ENCODE results near the gene FEM1A. TPM values are rescaled to one million over a fixed set of nuclear protein-coding genes. Genes with fewer than 3 reads are reported as not detected.

Gene FEM1A
- total and polyA plus RNA-seq, 4 donors: 0.25 to 15.1 (median 7.4) TPM

DNA sequence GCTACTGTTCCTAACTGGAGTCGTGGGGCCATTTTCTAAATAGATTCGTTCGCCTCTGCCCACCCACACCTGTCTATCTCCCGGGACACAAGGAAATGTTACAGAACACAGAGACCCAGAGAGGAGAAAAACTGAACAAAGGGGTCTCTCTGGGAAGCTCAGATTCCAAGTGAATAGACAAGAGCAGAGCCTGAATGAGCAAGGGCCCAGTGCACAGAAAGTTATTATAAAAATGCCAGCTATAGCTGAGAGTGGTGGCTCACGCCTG, 27.2 kb upstream of the FEM1A start:
- 65% methylated on average over 5 of the region's 5 CpGs for WGBS
- Histone ChIP-seq H3K4me1 (ENCODE audit: control insufficient read depth in 4 of 4, insufficient read depth in 4 of 4, low read length in 3 of 4) (peaks cover 4 to 10% (median 6%) of the 10 kb centered on the region in 4 donors), H3K27ac (ENCODE audit: low read depth in 1 of 2, low read length in 2 of 2) (no peak overlapping the region), H3K9me3 (ENCODE audit: control insufficient read depth in 4 of 4, low read length in 3 of 4) (no peaks in the 10 kb centered on the region), H3K36me3 (ENCODE audit: control insufficient read depth in 4 of 4, insufficient read depth in 3 of 4, low read depth in 1 of 4, low read length in 3 of 4) (no peaks in the 10 kb centered on the region), H3K27me3 (ENCODE audit: control insufficient read depth in 4 of 4, insufficient read depth in 4 of 4, low read length in 3 of 4) (no peaks in the 10 kb centered on the region), H3K4me3 (ENCODE audit: low read depth in 1 of 3, low read length in 3 of 3) (no peak overlapping the region), H3K9ac (ENCODE audit: low read depth in 1 of 2, low read length in 2 of 2) (no peak overlapping the region)
- TF ChIP-seq HNF4A (conservative IDR thresholded peaks at IDR 0.05) (no peak), NR2F2 (IDR thresholded peaks at IDR 0.05) (no peak), YY1 (IDR thresholded peaks at IDR 0.05) (no peak), EGR1 (IDR thresholded peaks at IDR 0.05; ENCODE audit: low read depth in 2 of 2) (no peak), RAD21 (IDR thresholded peaks at IDR 0.05) (no peak), FOXA2 (IDR thresholded peaks at IDR 0.05) (no peak), SP1 (IDR thresholded peaks at IDR 0.05) (no peak), FOXA1 (IDR thresholded peaks at IDR 0.05) (no peak), GABPA (IDR thresholded peaks at IDR 0.05 in 1 of 2, conservative IDR thresholded peaks at IDR 0.05 in 1 of 2) (no peak), RXRA (IDR thresholded peaks at IDR 0.05) (no peak), JUND (IDR thresholded peaks at IDR 0.05) (no peak), HNF4G (IDR thresholded peaks at IDR 0.05) (no peak), TAF1 (conservative IDR thresholded peaks at IDR 0.05) (no peak)
- TF ChIP-seq, protein P1, sequence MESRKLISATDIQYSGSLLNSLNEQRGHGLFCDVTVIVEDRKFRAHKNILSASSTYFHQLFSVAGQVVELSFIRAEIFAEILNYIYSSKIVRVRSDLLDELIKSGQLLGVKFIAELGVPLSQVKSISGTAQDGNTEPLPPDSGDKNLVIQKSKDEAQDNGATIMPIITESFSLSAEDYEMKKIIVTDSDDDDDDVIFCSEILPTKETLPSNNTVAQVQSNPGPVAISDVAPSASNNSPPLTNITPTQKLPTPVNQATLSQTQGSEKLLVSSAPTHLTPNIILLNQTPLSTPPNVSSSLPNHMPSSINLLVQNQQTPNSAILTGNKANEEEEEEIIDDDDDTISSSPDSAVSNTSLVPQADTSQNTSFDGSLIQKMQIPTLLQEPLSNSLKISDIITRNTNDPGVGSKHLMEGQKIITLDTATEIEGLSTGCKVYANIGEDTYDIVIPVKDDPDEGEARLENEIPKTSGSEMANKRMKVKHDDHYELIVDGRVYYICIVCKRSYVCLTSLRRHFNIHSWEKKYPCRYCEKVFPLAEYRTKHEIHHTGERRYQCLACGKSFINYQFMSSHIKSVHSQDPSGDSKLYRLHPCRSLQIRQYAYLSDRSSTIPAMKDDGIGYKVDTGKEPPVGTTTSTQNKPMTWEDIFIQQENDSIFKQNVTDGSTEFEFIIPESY (IDR thresholded peaks at IDR 0.05): no peak
- TF ChIP-seq, protein P2, sequence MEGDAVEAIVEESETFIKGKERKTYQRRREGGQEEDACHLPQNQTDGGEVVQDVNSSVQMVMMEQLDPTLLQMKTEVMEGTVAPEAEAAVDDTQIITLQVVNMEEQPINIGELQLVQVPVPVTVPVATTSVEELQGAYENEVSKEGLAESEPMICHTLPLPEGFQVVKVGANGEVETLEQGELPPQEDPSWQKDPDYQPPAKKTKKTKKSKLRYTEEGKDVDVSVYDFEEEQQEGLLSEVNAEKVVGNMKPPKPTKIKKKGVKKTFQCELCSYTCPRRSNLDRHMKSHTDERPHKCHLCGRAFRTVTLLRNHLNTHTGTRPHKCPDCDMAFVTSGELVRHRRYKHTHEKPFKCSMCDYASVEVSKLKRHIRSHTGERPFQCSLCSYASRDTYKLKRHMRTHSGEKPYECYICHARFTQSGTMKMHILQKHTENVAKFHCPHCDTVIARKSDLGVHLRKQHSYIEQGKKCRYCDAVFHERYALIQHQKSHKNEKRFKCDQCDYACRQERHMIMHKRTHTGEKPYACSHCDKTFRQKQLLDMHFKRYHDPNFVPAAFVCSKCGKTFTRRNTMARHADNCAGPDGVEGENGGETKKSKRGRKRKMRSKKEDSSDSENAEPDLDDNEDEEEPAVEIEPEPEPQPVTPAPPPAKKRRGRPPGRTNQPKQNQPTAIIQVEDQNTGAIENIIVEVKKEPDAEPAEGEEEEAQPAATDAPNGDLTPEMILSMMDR (IDR thresholded peaks at IDR 0.05; ENCODE audit: low read depth, low read length, missing input control): no peak
- TF ChIP-seq, protein P3, sequence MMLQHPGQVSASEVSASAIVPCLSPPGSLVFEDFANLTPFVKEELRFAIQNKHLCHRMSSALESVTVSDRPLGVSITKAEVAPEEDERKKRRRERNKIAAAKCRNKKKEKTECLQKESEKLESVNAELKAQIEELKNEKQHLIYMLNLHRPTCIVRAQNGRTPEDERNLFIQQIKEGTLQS (IDR thresholded peaks at IDR 0.05): no peak
- TF ChIP-seq, protein P4, sequence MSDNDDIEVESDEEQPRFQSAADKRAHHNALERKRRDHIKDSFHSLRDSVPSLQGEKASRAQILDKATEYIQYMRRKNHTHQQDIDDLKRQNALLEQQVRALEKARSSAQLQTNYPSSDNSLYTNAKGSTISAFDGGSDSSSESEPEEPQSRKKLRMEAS (IDR thresholded peaks at IDR 0.05): no peak
- TF ChIP-seq, protein P5, sequence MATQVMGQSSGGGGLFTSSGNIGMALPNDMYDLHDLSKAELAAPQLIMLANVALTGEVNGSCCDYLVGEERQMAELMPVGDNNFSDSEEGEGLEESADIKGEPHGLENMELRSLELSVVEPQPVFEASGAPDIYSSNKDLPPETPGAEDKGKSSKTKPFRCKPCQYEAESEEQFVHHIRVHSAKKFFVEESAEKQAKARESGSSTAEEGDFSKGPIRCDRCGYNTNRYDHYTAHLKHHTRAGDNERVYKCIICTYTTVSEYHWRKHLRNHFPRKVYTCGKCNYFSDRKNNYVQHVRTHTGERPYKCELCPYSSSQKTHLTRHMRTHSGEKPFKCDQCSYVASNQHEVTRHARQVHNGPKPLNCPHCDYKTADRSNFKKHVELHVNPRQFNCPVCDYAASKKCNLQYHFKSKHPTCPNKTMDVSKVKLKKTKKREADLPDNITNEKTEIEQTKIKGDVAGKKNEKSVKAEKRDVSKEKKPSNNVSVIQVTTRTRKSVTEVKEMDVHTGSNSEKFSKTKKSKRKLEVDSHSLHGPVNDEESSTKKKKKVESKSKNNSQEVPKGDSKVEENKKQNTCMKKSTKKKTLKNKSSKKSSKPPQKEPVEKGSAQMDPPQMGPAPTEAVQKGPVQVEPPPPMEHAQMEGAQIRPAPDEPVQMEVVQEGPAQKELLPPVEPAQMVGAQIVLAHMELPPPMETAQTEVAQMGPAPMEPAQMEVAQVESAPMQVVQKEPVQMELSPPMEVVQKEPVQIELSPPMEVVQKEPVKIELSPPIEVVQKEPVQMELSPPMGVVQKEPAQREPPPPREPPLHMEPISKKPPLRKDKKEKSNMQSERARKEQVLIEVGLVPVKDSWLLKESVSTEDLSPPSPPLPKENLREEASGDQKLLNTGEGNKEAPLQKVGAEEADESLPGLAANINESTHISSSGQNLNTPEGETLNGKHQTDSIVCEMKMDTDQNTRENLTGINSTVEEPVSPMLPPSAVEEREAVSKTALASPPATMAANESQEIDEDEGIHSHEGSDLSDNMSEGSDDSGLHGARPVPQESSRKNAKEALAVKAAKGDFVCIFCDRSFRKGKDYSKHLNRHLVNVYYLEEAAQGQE (IDR thresholded peaks at IDR 0.05): no peak
- DNase-seq (ENCODE audit: low spot score): no peak
